ENCODE data around the gene IFIT2. TPM values are rescaled to one million over a fixed set of nuclear protein-coding genes. Genes with fewer than 3 reads are reported as not detected.
"Not testable (repeated sequence)": the region's sequence is repeated elsewhere in the genome, so short reads cannot be mapped to it uniquely, and the experiment has no call there.

Gene IFIT2
- total RNA-seq, 4 donors from 2014 or later: 0.41 to 2.1 (median 0.78) TPM

DNA sequence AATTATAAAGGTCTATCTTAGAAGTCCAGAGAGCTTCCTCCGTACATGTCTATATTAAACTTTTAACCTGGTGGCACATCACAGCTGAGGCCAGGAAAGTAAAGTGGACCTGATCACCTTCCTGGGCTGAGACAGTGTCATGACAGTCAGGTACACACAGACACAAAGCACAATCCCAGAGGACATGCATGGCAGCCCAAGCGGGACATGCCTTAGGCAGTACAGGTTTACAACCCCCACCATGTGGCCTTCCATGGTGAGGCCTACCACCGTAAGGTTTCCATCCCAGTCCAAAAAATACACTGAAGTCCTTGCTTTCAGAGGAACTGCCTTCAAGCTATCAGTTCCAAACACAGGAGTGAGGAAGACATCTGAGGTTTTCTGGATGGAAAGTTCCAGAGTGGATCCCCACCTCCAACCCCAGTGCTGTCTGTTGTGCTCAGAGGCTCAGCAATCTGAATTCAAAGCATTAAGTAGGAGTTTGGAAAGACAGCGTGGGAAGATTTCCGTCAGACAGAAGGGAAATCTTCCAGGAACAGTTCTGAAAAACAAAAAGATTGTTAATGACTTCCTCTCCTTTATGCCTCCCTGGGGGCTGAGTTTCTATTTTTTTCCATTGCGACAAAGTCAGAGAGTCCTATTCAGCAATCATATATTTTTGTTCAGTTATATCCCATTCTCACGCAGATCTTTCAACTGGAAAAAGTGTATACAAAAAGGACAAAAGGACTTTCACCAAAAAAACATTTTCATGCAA is 46.0 kb downstream of the IFIT2 start:
- DNase-seq: no peak
- no peaks in the 10 kb centered on the region for H3K36me3 ChIP-seq
- H3K27me3 ChIP-seq: no peaks in the 10 kb centered on the region
- intact Hi-C loops (cut with DNase I; ENCODE audit: low total_unique reads) (no loop called here), in situ Hi-C loops (cut with MboI; ENCODE audit: low sequenced_read_pairs in 4 of 4) (no loop called here)
- ATAC-seq: peak in 1 of 2 donors; percentile 19
- peak overlapping the region; percentile 59 to 75 (median 68) for H3K27ac ChIP-seq
- no peak overlapping the region for H3K4me3 ChIP-seq
- H3K4me1 ChIP-seq: peaks cover 37 to 46% of the 10 kb centered on the region in 2 donors
- H3K9me3 ChIP-seq: no peaks in the 10 kb centered on the region
- no peak for TF ChIP-seq POLR2A (IDR thresholded peaks at IDR 0.05)
- TF ChIP-seq, protein P1, sequence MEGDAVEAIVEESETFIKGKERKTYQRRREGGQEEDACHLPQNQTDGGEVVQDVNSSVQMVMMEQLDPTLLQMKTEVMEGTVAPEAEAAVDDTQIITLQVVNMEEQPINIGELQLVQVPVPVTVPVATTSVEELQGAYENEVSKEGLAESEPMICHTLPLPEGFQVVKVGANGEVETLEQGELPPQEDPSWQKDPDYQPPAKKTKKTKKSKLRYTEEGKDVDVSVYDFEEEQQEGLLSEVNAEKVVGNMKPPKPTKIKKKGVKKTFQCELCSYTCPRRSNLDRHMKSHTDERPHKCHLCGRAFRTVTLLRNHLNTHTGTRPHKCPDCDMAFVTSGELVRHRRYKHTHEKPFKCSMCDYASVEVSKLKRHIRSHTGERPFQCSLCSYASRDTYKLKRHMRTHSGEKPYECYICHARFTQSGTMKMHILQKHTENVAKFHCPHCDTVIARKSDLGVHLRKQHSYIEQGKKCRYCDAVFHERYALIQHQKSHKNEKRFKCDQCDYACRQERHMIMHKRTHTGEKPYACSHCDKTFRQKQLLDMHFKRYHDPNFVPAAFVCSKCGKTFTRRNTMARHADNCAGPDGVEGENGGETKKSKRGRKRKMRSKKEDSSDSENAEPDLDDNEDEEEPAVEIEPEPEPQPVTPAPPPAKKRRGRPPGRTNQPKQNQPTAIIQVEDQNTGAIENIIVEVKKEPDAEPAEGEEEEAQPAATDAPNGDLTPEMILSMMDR (IDR thresholded peaks at IDR 0.05 in 4 of 5, conservative IDR thresholded peaks at IDR 0.05 in 1 of 5): no peak

GRCh38 chr10:89348481-89348880 is 46.6 kb downstream of the IFIT2 start:
- no peaks in the 10 kb centered on the region for H3K27me3 ChIP-seq
- no peaks in the 10 kb centered on the region for H3K36me3 ChIP-seq
- TF ChIP-seq, protein P1 (IDR thresholded peaks at IDR 0.05 in 4 of 5, conservative IDR thresholded peaks at IDR 0.05 in 1 of 5): no peak
- no peak for TF ChIP-seq POLR2A (IDR thresholded peaks at IDR 0.05)
- ATAC-seq (no peak), DNase-seq (no peak)
- no peak overlapping the region for H3K4me3 ChIP-seq
- in situ Hi-C loops (cut with MboI; ENCODE audit: low sequenced_read_pairs in 4 of 4) (no loop called here), intact Hi-C loops (cut with DNase I; ENCODE audit: low total_unique reads) (no loop called here)
- no peaks in the 10 kb centered on the region for H3K9me3 ChIP-seq
- peaks cover 37 to 46% of the 10 kb centered on the region in 2 donors for H3K4me1 ChIP-seq
- H3K27ac ChIP-seq: peak overlapping the region; percentile 18 to 75 (median 68)

- Histone ChIP-seq H3K27ac (peak overlapping the region; percentile 18 to 75 (median 68)), H3K4me3 (no peak overlapping the region), H3K4me1 (peaks cover 37 to 46% of the 10 kb centered on the region in 2 donors), H3K27me3 (no peaks in the 10 kb centered on the region), H3K9me3 (no peaks in the 10 kb centered on the region), H3K36me3 (no peaks in the 10 kb centered on the region)
- intact Hi-C loops (cut with DNase I; ENCODE audit: low total_unique reads) (no loop called here), in situ Hi-C loops (cut with MboI; ENCODE audit: low sequenced_read_pairs in 4 of 4) (no loop called here)
- DNase-seq (no peak), ATAC-seq (no peak)
- TF ChIP-seq, protein P1 (IDR thresholded peaks at IDR 0.05 in 4 of 5, conservative IDR thresholded peaks at IDR 0.05 in 1 of 5): no peak
- TF ChIP-seq POLR2A (IDR thresholded peaks at IDR 0.05): no peak
Observed at GRCh38 chr10:89348975-89349374, 47.1 kb downstream of the IFIT2 start.

- in situ Hi-C loops (cut with MboI; ENCODE audit: low sequenced_read_pairs in 4 of 4); H3K4me3 ChIP-seq; intact Hi-C loops (cut with DNase I; ENCODE audit: low total_unique reads); H3K27me3 ChIP-seq; H3K36me3 ChIP-seq; H3K9me3 ChIP-seq: not testable (repeated sequence)
- ATAC-seq (peak in 1 of 2 donors; percentile 35), DNase-seq (peak in 1 of 2 donors; percentile 26)
- H3K4me1 ChIP-seq: peaks cover 37 to 46% of the 10 kb centered on the region in 2 donors
- peak overlapping the region; percentile 55 to 72 (median 62) for H3K27ac ChIP-seq
Observed at GRCh38 chr10:89350631-89351315, 48.9 kb downstream of the IFIT2 start.

- Histone ChIP-seq H3K27ac (peak overlapping the region; percentile 55 to 72 (median 62)), H3K9me3 (no peaks in the 10 kb centered on the region), H3K4me1 (peaks cover 31 to 40% of the 10 kb centered on the region in 2 donors), H3K4me3 (no peak overlapping the region), H3K36me3 (no peaks in the 10 kb centered on the region), H3K27me3 (no peaks in the 10 kb centered on the region)
- no peak for ATAC-seq
- TF ChIP-seq, protein P1 (IDR thresholded peaks at IDR 0.05 in 4 of 5, conservative IDR thresholded peaks at IDR 0.05 in 1 of 5): no peak
- no peak for TF ChIP-seq POLR2A (IDR thresholded peaks at IDR 0.05)
- intact Hi-C loops (cut with DNase I; ENCODE audit: low total_unique reads) (no loop called here), in situ Hi-C loops (cut with MboI; ENCODE audit: low sequenced_read_pairs in 4 of 4) (no loop called here)
- no peak for DNase-seq
Observed at GRCh38 chr10:89351412-89351779, 49.5 kb downstream of the IFIT2 start.

Measured in gastrocnemius medialis (tissue), 4 donors.